ENCODE data around the gene NINJ2. TPM values are rescaled to one million over a fixed set of nuclear protein-coding genes. Genes with fewer than 3 reads are reported as not detected.
A peak's percentile ranks its signal among the peaks of the same experiment; 100 is the strongest.

The NINJ2 gene
- total RNA-seq, 1 donor from 2014 or later: 0.26 TPM

- H3K27me3 ChIP-seq (ENCODE audit: control insufficient read depth, insufficient read depth, low read length): no peaks in the 10 kb centered on the region
- no peaks in the 10 kb centered on the region for H3K36me3 ChIP-seq (ENCODE audit: control insufficient read depth, insufficient read depth, low read length)
- no peak overlapping the region for H3K4me3 ChIP-seq (ENCODE audit: low read depth, low read length)
- FAIRE-seq: no peak
- DNase-seq (ENCODE audit: low read depth): no peak
- TF ChIP-seq CTCF (IDR thresholded peaks at IDR 0.05; ENCODE audit: insufficient read depth, low read length, severe bottlenecking): no peak
Measured at GRCh38 chr12:646442-647384, 16.5 kb downstream of the NINJ2 start.

GRCh38 chr12:645563-646071 is 17.6 kb downstream of the NINJ2 start:
- Histone ChIP-seq H3K36me3 (ENCODE audit: control insufficient read depth, insufficient read depth, low read length) (no peaks in the 10 kb centered on the region), H3K27me3 (ENCODE audit: control insufficient read depth, insufficient read depth, low read length) (no peaks in the 10 kb centered on the region), H3K4me3 (ENCODE audit: low read depth, low read length) (no peak overlapping the region)
- TF ChIP-seq CTCF (IDR thresholded peaks at IDR 0.05; ENCODE audit: insufficient read depth, low read length, severe bottlenecking): no peak
- FAIRE-seq: no peak
- DNase-seq (ENCODE audit: low read depth): peak; percentile 23

GRCh38 chr12:644818-645552 is 18.3 kb downstream of the NINJ2 start:
- Histone ChIP-seq H3K36me3 (ENCODE audit: control insufficient read depth, insufficient read depth, low read length) (no peaks in the 10 kb centered on the region), H3K4me3 (ENCODE audit: low read depth, low read length) (no peak overlapping the region), H3K27me3 (ENCODE audit: control insufficient read depth, insufficient read depth, low read length) (no peaks in the 10 kb centered on the region)
- FAIRE-seq (no peak), DNase-seq (ENCODE audit: low read depth) (no peak)
- TF ChIP-seq CTCF (IDR thresholded peaks at IDR 0.05; ENCODE audit: insufficient read depth, low read length, severe bottlenecking): no peak

- no peak for DNase-seq (ENCODE audit: low read depth)
- TF ChIP-seq CTCF (IDR thresholded peaks at IDR 0.05; ENCODE audit: insufficient read depth, low read length, severe bottlenecking): no peak
- Histone ChIP-seq H3K27me3 (ENCODE audit: control insufficient read depth, insufficient read depth, low read length) (no peaks in the 10 kb centered on the region), H3K36me3 (ENCODE audit: control insufficient read depth, insufficient read depth, low read length) (no peaks in the 10 kb centered on the region), H3K4me3 (ENCODE audit: low read depth, low read length) (no peak overlapping the region)
- FAIRE-seq: no peak
Measured at GRCh38 chr12:644303-644639, 19.0 kb downstream of the NINJ2 start.

- no peak for DNase-seq (ENCODE audit: low read depth)
- no peak for TF ChIP-seq CTCF (IDR thresholded peaks at IDR 0.05; ENCODE audit: insufficient read depth, low read length, severe bottlenecking)
Measured at GRCh38 chr12:643475-644302, 19.6 kb downstream of the NINJ2 start.

More at GRCh38 chr12:643475-644302, 19.6 kb downstream of the NINJ2 start:
- peak overlapping the region; percentile 54 for H3K4me3 ChIP-seq (ENCODE audit: low read depth, low read length)
- no peak for FAIRE-seq
- H3K36me3 ChIP-seq (ENCODE audit: control insufficient read depth, insufficient read depth, low read length): no peaks in the 10 kb centered on the region
- no peaks in the 10 kb centered on the region for H3K27me3 ChIP-seq (ENCODE audit: control insufficient read depth, insufficient read depth, low read length)

Data from bronchial epithelial cell (primary cell).